Fibroblast of lung (primary cell): Measurements from ENCODE around the gene DDX10. TPM values are rescaled to one million over a fixed set of nuclear protein-coding genes. Genes with fewer than 3 reads are reported as not detected.

Experiments used
- DNase-seq, 2 donors: peaks; one replicate each; pipeline versions ENCODE4 v3.0.0 to v3.0.0-alpha.2; 2010; ENCODE audit warnings: low read depth in 2 of 2
- H2AFZ ChIP-seq: 2 replicates; pipeline ENCODE4 v1.5.1; 2012; ENCODE audit warnings: low read length, control low read depth, inconsistent platforms
- H3K27ac ChIP-seq: 2 replicates; pipeline ENCODE4 v1.5.1; 2011; ENCODE audit warnings: low read length, control low read depth; ENCODE audit not compliant: insufficient read depth
- H3K27me3 ChIP-seq: 2 replicates; pipeline ENCODE4 v1.5.1; 2011; ENCODE audit warnings: mild to moderate bottlenecking, low read length; ENCODE audit not compliant: control insufficient read depth, insufficient read depth
- H3K36me3 ChIP-seq: 2 replicates; pipeline ENCODE4 v1.5.1; 2011; ENCODE audit warnings: low read length; ENCODE audit not compliant: control insufficient read depth, insufficient read depth
- H3K4me1 ChIP-seq: 2 replicates; pipeline ENCODE4 v1.5.1; 2011; ENCODE audit warnings: low read length; ENCODE audit not compliant: control insufficient read depth, insufficient read depth; ENCODE audit errors: extremely low read depth
- H3K4me2 ChIP-seq: 2 replicates; pipeline ENCODE4 v1.5.1; 2011; ENCODE audit warnings: low read length, control low read depth; ENCODE audit not compliant: insufficient read depth; ENCODE audit errors: extremely low read depth
- H3K4me3 ChIP-seq, 4 experiments: fragments of 200-600 bp in 1 of 4; sonication (generic) in 1 of 4; replicated peaks in 1 of 4; 2 replicates each; pipeline ENCODE4 v1.5.1; 2011 to 2016; ENCODE audit warnings: low read length in 4 of 4, low read depth in 3 of 4, mild to moderate bottlenecking in 3 of 4, control low read depth in 2 of 4, inconsistent platforms in 1 of 4, mixed read lengths in 1 of 4; ENCODE audit not compliant: insufficient read depth in 1 of 4; ENCODE audit errors: control extremely low read depth in 1 of 4
- H3K79me2 ChIP-seq: 2 replicates; pipeline ENCODE4 v1.5.1; 2012; ENCODE audit warnings: mild to moderate bottlenecking, low read length, inconsistent platforms; ENCODE audit not compliant: control insufficient read depth, insufficient read depth
- H3K9ac ChIP-seq: 2 replicates; pipeline ENCODE4 v1.5.1; 2011; ENCODE audit warnings: mild to moderate bottlenecking, low read length, control low read depth; ENCODE audit not compliant: insufficient read depth
- H3K9me3 ChIP-seq: 2 replicates; pipeline ENCODE4 v1.5.1; 2012; ENCODE audit warnings: low read depth, low read length; ENCODE audit not compliant: control insufficient read depth, insufficient read depth
- H4K20me1 ChIP-seq: 2 replicates; pipeline ENCODE4 v1.5.1; 2011; ENCODE audit warnings: low read length; ENCODE audit not compliant: control insufficient read depth, insufficient read depth; ENCODE audit errors: extremely low read depth
- CTCF ChIP-seq, 2 donors: IDR thresholded peaks in 1 of 2; conservative IDR thresholded peaks in 1 of 2; 1 replicate in 1 of 2; 2 replicates in 1 of 2; pipeline ENCODE4 v1.5.1; 2011 to 2012; ENCODE audit warnings: low read length in 2 of 2, control low read depth in 1 of 2, inconsistent platforms in 1 of 2, low read depth in 1 of 2, mild to moderate bottlenecking in 1 of 2
- EZH2 ChIP-seq: IDR thresholded peaks from 2 replicates; pipeline ENCODE4 v1.5.1; 2012; ENCODE audit warnings: low read length, control low read depth, mild to moderate bottlenecking; ENCODE audit errors: missing control alignments
- polyA plus RNA-seq, 2 donors: library from polyadenylated mRNA; depleted of rRNA in 1 of 2; stranded (reverse) in 1 of 2; unstranded in 1 of 2; fragments of >200 nt; gene quantifications; 2 replicates each; pipeline ENCODE4 v1.2.1, GENCODE V29; 2011 to 2012; ENCODE audit warnings: missing spikeins in 1 of 2
- total RNA-seq: library from RNA; depleted of rRNA; stranded (reverse); fragments of >200 nt; gene quantifications from 2 replicates; pipeline ENCODE4 v1.2.1, GENCODE V29; 2014

The DDX10 gene
- total and polyA plus RNA-seq, 2 donors (not counting 1 experiment from before 2014, with no cell fraction given) = 18.5 to 20.7 TPM

GRCh38 chr11:108914981-108915380 is 250.1 kb downstream of the DDX10 start:
- Histone ChIP-seq H2AFZ (no peak overlapping the region), H3K9me3 (no peaks in the 10 kb centered on the region), H3K79me2 (no peaks in the 10 kb centered on the region), H3K4me1 (peaks cover 4% of the 10 kb centered on the region), H3K36me3 (no peaks in the 10 kb centered on the region), H3K4me2 (no peak overlapping the region), H3K9ac (no peak overlapping the region), H3K27me3 (no peaks in the 10 kb centered on the region), H4K20me1 (no peaks in the 10 kb centered on the region), H3K27ac (no peak overlapping the region), H3K4me3 (no peak overlapping the region)
- no peak for TF ChIP-seq EZH2
- TF ChIP-seq CTCF (conservative IDR thresholded peaks at IDR 0.05 in 1 of 2, IDR thresholded peaks at IDR 0.05 in 1 of 2; ENCODE audit: low read depth in 1 of 2, low read length in 2 of 2) = no peak
- peak in 1 of 2 donors; percentile 55 for DNase-seq

GRCh38 chr11:108915666-108916065 is 250.8 kb downstream of the DDX10 start:
- Histone ChIP-seq H3K4me1 (peaks cover 4% of the 10 kb centered on the region), H3K9ac (no peak overlapping the region), H3K27ac (no peak overlapping the region), H3K9me3 (no peaks in the 10 kb centered on the region), H3K4me3 (no peak overlapping the region), H3K4me2 (peak overlapping the region; percentile 27), H2AFZ (no peak overlapping the region), H3K79me2 (no peaks in the 10 kb centered on the region), H3K27me3 (no peaks in the 10 kb centered on the region), H4K20me1 (no peaks in the 10 kb centered on the region), H3K36me3 (no peaks in the 10 kb centered on the region)
- TF ChIP-seq EZH2 (no peak), CTCF (conservative IDR thresholded peaks at IDR 0.05 in 1 of 2, IDR thresholded peaks at IDR 0.05 in 1 of 2; ENCODE audit: low read depth in 1 of 2, low read length in 2 of 2) (no peak)
- DNase-seq = no peak

- H2AFZ ChIP-seq = no peak overlapping the region
- H3K4me2 ChIP-seq = no peak overlapping the region
- peak in 1 of 2 donors; percentile 65 for DNase-seq
- TF ChIP-seq CTCF (conservative IDR thresholded peaks at IDR 0.05 in 1 of 2, IDR thresholded peaks at IDR 0.05 in 1 of 2; ENCODE audit: low read depth in 1 of 2, low read length in 2 of 2) = no peak
- no peak for TF ChIP-seq EZH2
- no peak overlapping the region for H3K27ac ChIP-seq
- no peaks in the 10 kb centered on the region for H3K27me3 ChIP-seq
- H3K9ac ChIP-seq = no peak overlapping the region
- H3K36me3 ChIP-seq = no peaks in the 10 kb centered on the region
- H3K9me3 ChIP-seq = no peaks in the 10 kb centered on the region
- H4K20me1 ChIP-seq = no peaks in the 10 kb centered on the region
- peaks cover 4% of the 10 kb centered on the region for H3K4me1 ChIP-seq
- H3K4me3 ChIP-seq = no peak overlapping the region
- H3K79me2 ChIP-seq = no peaks in the 10 kb centered on the region
Measured at GRCh38 chr11:108916290-108916689, 251.4 kb downstream of the DDX10 start.
